K562 (cell line): ENCODE data around the gene CRAMP1. TPM values are rescaled to one million over a fixed set of nuclear protein-coding genes. Genes with fewer than 3 reads are reported as not detected.

Experiments
- ELF1 ChIP-seq: fragments of 200-800 bp; sonication (Bioruptor generic); IDR thresholded peaks from 2 replicates; pipeline ENCODE4 v1.6.1; 2016; ENCODE audit warnings: missing genetic modification characterization, missing compliant biosample characterization
- HNRNPUL1 ChIP-seq: fragments of 200-400 bp; formaldehyde crosslinking; IDR thresholded peaks from 2 replicates; pipeline ENCODE4 v1.6.1; 2017; ENCODE audit warnings: low read length
- MTA1 ChIP-seq: fragments of 450-650 bp; IDR thresholded peaks from 2 replicates; pipeline ENCODE4 v1.6.1; 2017; ENCODE audit warnings: borderline replicate concordance
- NR1H2 ChIP-seq: sonication (generic); formaldehyde crosslinking; IDR thresholded peaks from 2 replicates; pipeline ENCODE4 v1.4.0; 2020; ENCODE audit warnings: mild to moderate bottlenecking, missing genetic modification reagents
- RAD51 ChIP-seq: fragments of 450-650 bp; IDR thresholded peaks from 2 replicates; pipeline ENCODE4 v1.7.1; 2016; ENCODE audit warnings: low read depth, mild to moderate bottlenecking, borderline replicate concordance
- polyA plus RNA-seq, 8 experiments: library from polyadenylated mRNA; depleted of rRNA in 4 of 8; stranded (reverse) in 5 of 8; unstranded in 3 of 8; fragments of >200 nt; fragmentation: Nextera tagmentation in 2 of 8; fragmentation: Illumina TruSeq in 1 of 8; extraction: Ambion mirVana in 2 of 8; extraction: Trizol in 1 of 8; gene quantifications; 2 replicates each; pipeline versions ENCODE4 v1.2.1 to v1.2.3, GENCODE V29; 2011 to 2014; ENCODE audit warnings: inconsistent platforms in 1 of 8, missing spikeins in 1 of 8
- total RNA-seq, 7 experiments: library from RNA; depleted of rRNA in 6 of 7; stranded (reverse); fragments of >200 nt in 6 of 7; fragmentation: Illumina TruSeq in 2 of 7; extraction: Trizol in 2 of 7; gene quantifications; 2 replicates each; pipeline versions ENCODE4 v1.2.1 to v1.2.3, GENCODE V29; 2011 to 2021; ENCODE audit warnings: low replicate concordance in 1 of 7
- TF ChIP-seq, protein P1 (sequence below): fragments of 250-450 bp; sonication (Bioruptor Pico); IDR thresholded peaks from 2 replicates; pipeline ENCODE4 v1.4.0; 2020
- TF ChIP-seq, protein P2 (sequence below), 2 experiments: fragments of 150-350 bp in 1 of 2; IDR thresholded peaks; 2 replicates each; pipeline ENCODE4 v1.6.1; 2012 to 2016; ENCODE audit warnings: low read depth in 2 of 2, low read length in 2 of 2, mild to moderate bottlenecking in 1 of 2, moderate library complexity in 1 of 2
- TF ChIP-seq, protein P3 (sequence below): fragments of 450-650 bp; IDR thresholded peaks from 2 replicates; pipeline ENCODE4 v1.6.1; 2016; ENCODE audit warnings: low read depth, mild to moderate bottlenecking, moderate library complexity

The CRAMP1 gene
- total and polyA plus RNA-seq, 9 of the 15 experiments (the other 6 are each of a cell fraction or from before 2014, with no cell fraction given): 0.52 to 20.8 (median 7.5) TPM

DNA sequence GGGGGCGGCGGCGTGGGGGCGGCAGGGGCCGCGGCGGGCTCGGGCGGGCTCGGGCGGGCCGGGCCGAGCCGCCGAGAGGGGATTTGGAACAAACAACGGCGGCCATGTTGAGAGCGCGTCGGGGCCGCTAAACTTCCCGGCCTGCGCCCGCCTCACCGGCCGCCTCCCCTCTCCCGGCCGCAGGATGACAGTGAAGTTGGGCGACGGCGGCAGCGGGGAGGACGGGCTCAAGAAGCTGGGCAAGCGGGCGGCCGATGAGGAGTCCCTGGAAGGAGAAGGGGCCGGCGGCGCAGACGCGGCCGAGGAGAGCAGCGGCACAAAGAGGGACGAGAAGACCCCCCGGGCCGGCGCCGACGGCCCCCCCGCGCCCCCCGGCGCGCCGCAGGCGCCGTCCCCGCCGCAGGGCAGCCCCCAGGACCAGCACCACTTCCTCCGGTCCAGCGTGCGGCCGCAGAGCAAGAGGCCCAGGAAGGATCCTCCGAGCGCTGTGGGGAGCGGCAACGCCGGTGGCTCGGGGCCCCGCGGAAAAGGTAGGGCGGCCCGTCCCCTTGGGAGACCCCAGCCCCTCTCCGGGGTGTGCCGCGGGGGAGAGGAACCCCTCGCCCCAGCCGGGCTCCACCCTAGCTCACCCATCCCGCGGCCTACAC, 2.4 kb downstream of the CRAMP1 start (continued):
- TF ChIP-seq, protein P1, sequence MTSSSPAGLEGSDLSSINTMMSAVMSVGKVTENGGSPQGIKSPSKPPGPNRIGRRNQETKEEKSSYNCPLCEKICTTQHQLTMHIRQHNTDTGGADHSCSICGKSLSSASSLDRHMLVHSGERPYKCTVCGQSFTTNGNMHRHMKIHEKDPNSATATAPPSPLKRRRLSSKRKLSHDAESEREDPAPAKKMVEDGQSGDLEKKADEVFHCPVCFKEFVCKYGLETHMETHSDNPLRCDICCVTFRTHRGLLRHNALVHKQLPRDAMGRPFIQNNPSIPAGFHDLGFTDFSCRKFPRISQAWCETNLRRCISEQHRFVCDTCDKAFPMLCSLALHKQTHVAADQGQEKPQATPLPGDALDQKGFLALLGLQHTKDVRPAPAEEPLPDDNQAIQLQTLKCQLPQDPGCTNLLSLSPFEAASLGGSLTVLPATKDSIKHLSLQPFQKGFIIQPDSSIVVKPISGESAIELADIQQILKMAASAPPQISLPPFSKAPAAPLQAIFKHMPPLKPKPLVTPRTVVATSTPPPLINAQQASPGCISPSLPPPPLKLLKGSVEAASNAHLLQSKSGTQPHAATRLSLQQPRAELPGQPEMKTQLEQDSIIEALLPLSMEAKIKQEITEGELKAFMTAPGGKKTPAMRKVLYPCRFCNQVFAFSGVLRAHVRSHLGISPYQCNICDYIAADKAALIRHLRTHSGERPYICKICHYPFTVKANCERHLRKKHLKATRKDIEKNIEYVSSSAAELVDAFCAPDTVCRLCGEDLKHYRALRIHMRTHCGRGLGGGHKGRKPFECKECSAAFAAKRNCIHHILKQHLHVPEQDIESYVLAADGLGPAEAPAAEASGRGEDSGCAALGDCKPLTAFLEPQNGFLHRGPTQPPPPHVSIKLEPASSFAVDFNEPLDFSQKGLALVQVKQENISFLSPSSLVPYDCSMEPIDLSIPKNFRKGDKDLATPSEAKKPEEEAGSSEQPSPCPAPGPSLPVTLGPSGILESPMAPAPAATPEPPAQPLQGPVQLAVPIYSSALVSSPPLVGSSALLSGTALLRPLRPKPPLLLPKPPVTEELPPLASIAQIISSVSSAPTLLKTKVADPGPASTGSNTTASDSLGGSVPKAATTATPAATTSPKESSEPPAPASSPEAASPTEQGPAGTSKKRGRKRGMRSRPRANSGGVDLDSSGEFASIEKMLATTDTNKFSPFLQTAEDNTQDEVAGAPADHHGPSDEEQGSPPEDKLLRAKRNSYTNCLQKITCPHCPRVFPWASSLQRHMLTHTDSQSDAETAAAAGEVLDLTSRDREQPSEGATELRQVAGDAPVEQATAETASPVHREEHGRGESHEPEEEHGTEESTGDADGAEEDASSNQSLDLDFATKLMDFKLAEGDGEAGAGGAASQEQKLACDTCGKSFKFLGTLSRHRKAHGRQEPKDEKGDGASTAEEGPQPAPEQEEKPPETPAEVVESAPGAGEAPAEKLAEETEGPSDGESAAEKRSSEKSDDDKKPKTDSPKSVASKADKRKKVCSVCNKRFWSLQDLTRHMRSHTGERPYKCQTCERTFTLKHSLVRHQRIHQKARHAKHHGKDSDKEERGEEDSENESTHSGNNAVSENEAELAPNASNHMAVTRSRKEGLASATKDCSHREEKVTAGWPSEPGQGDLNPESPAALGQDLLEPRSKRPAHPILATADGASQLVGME (CRISPR knock-in tag): no peak
- TF ChIP-seq HNRNPUL1: no peak
- TF ChIP-seq RAD51: no peak
- TF ChIP-seq, protein P2, sequence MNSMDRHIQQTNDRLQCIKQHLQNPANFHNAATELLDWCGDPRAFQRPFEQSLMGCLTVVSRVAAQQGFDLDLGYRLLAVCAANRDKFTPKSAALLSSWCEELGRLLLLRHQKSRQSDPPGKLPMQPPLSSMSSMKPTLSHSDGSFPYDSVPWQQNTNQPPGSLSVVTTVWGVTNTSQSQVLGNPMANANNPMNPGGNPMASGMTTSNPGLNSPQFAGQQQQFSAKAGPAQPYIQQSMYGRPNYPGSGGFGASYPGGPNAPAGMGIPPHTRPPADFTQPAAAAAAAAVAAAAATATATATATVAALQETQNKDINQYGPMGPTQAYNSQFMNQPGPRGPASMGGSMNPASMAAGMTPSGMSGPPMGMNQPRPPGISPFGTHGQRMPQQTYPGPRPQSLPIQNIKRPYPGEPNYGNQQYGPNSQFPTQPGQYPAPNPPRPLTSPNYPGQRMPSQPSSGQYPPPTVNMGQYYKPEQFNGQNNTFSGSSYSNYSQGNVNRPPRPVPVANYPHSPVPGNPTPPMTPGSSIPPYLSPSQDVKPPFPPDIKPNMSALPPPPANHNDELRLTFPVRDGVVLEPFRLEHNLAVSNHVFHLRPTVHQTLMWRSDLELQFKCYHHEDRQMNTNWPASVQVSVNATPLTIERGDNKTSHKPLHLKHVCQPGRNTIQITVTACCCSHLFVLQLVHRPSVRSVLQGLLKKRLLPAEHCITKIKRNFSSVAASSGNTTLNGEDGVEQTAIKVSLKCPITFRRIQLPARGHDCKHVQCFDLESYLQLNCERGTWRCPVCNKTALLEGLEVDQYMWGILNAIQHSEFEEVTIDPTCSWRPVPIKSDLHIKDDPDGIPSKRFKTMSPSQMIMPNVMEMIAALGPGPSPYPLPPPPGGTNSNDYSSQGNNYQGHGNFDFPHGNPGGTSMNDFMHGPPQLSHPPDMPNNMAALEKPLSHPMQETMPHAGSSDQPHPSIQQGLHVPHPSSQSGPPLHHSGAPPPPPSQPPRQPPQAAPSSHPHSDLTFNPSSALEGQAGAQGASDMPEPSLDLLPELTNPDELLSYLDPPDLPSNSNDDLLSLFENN (IDR thresholded peaks at IDR 0.05; ENCODE audit: low read depth in 2 of 2, low read length in 2 of 2): no peak
- no peak for TF ChIP-seq ELF1 (tag)
- TF ChIP-seq, protein P3, sequence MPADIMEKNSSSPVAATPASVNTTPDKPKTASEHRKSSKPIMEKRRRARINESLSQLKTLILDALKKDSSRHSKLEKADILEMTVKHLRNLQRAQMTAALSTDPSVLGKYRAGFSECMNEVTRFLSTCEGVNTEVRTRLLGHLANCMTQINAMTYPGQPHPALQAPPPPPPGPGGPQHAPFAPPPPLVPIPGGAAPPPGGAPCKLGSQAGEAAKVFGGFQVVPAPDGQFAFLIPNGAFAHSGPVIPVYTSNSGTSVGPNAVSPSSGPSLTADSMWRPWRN: no peak
- no peak for TF ChIP-seq NR1H2 (CRISPR knock-in tag)
- no peak for TF ChIP-seq MTA1
- TF ChIP-seq, all 486 proteins: peak for 14
